Nephron progenitor cell (in vitro differentiated cells): ENCODE measurements around the gene RTN4RL1.
"Not testable (repeated sequence)": the region's sequence is repeated elsewhere in the genome, so short reads cannot be mapped to it uniquely, and the experiment has no call there.

ENCODE experiments used
- DNase-seq: peaks from one replicate; pipeline ENCODE4 v3.0.0; 2021
- H3K27ac Mint-ChIP-seq: 2 replicates; pipeline ENCODE4 v1.8.0; 2021; ENCODE audit warnings: mild to moderate bottlenecking, moderate library complexity, mixed read lengths
- H3K27me3 Mint-ChIP-seq: 2 replicates; pipeline ENCODE4 v1.8.0; 2021; ENCODE audit warnings: mild to moderate bottlenecking, low read depth, mixed read lengths; ENCODE audit not compliant: poor library complexity
- H3K36me3 Mint-ChIP-seq: 2 replicates; pipeline ENCODE4 v1.8.0; 2021; ENCODE audit warnings: low read depth, mixed read lengths
- H3K4me1 Mint-ChIP-seq: 2 replicates; pipeline ENCODE4 v1.8.0; 2021; ENCODE audit warnings: mixed read lengths
- H3K4me3 Mint-ChIP-seq: 2 replicates; pipeline ENCODE4 v1.8.0; 2021; ENCODE audit warnings: mild to moderate bottlenecking, moderate library complexity, mixed read lengths
- H3K9me3 Mint-ChIP-seq: 2 replicates; pipeline ENCODE4 v1.8.0; 2021; ENCODE audit warnings: mild to moderate bottlenecking, moderate library complexity, mixed read lengths
- TF ChIP-seq, protein P1 (sequence below): fragments of 200-600 bp; sonication (generic); IDR thresholded peaks from 2 replicates; pipeline ENCODE4 v1.5.0; 2021; ENCODE audit warnings: antibody characterized with exemption

Gene RTN4RL1

DNA sequence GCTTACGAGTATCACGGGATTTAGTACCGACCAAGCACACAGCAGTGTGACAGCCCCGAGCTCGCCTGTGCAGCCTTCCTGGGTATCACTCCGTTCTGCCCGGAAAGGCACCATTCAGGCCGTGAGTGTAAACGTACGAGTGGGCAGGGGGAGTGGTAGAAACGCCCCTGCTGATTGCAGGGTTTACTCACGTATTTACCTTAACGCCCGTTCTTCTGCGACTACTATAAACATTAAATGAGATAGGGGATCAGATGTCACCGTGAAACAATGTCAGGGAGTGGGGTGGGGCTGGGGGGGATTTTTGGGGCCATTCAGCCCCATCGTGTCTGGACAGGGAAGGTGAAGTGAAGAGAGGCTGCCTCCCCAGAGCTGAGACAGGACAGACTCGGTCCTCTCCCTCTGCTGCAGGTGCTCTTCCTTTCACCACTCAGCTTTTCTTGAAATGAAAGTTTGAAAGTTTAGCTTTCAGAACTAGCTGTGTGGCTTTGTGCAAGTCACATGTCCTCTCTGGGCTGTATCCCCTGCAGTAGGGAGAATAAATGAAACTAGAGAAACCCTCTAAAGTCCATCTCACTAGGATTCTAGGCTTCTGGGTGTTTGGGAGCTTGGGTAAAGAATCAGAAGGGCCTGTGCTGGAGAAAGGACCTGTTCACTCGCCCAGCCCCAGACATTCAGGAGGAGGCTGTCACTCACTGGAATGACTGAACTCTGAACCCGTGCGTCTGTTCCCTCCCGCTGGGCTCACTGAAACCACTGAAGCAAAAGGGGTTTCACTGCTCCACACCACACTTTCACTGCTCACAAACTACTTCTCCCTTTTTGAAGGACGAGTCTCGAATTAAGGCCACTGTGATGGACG is 128.7 kb downstream of the RTN4RL1 start:
- H3K9me3 Mint-ChIP-seq, result no peaks in the 10 kb centered on the region
- H3K27me3 Mint-ChIP-seq, result no peaks in the 10 kb centered on the region
- no peak for DNase-seq
- peaks cover 56% of the 10 kb centered on the region for H3K4me1 Mint-ChIP-seq
- TF ChIP-seq, protein P1, sequence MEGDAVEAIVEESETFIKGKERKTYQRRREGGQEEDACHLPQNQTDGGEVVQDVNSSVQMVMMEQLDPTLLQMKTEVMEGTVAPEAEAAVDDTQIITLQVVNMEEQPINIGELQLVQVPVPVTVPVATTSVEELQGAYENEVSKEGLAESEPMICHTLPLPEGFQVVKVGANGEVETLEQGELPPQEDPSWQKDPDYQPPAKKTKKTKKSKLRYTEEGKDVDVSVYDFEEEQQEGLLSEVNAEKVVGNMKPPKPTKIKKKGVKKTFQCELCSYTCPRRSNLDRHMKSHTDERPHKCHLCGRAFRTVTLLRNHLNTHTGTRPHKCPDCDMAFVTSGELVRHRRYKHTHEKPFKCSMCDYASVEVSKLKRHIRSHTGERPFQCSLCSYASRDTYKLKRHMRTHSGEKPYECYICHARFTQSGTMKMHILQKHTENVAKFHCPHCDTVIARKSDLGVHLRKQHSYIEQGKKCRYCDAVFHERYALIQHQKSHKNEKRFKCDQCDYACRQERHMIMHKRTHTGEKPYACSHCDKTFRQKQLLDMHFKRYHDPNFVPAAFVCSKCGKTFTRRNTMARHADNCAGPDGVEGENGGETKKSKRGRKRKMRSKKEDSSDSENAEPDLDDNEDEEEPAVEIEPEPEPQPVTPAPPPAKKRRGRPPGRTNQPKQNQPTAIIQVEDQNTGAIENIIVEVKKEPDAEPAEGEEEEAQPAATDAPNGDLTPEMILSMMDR, result no peak
- H3K27ac Mint-ChIP-seq, result peak overlapping the region; percentile 30
- peaks cover 56% of the 10 kb centered on the region for H3K36me3 Mint-ChIP-seq
- H3K4me3 Mint-ChIP-seq, result no peak overlapping the region

DNA sequence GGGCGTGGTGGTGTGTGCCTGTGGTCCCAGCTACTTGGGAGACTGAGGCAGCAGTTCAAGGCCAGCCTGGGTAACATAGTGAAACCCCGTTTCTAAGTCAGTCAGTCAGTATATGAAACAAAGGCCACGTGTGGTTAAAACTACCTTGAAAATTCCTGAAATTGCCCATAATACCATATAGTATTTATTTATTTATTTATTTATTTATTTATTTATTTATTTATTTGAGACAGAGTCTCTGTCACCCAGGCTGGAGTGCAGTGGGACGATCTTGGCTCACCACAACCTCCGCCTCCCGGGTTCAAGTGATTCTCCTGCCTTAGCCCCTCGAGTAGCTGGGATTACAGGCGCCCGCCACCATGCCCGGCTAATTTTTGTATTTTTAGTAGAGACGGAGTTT is 129.7 kb downstream of the RTN4RL1 start:
- not testable (repeated sequence) for H3K9me3 Mint-ChIP-seq, H3K27ac Mint-ChIP-seq, H3K4me3 Mint-ChIP-seq, H3K27me3 Mint-ChIP-seq, DNase-seq
- Mint-ChIP-seq H3K36me3 (peaks cover 65% of the 10 kb centered on the region), H3K4me1 (peaks cover 64% of the 10 kb centered on the region)

DNA sequence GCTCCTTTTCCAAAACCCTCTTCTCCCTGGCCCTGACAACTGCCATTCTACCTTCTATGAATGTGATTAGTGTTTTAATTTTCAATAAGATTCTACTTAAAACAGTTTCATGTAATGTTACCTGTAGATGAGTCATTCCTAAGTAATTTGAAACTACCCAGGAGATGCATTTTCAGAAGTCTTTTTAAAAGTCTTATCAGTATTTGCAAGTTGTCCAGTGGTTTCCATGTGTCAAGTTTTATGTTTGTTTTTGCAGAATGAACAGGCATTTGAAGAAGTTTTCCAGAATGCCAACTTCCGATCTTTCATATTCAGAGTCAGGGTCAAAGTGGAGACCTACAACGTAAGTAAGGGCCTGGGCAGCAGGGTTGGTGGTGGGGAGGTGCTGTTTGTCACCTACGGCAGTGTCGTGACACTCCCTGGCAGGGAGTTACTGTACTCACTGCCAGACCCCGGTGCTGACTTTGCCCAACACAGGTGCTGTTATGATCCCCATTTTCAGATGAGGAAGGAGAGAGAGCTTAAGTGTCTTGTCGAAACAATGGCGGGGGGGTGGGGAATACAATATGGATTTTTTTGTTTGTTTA is 130.3 kb downstream of the RTN4RL1 start:
- TF ChIP-seq, protein P1, result no peak
- H3K9me3 Mint-ChIP-seq, result no peaks in the 10 kb centered on the region
- H3K27ac Mint-ChIP-seq, result no peak overlapping the region
- no peak for DNase-seq
- H3K27me3 Mint-ChIP-seq, result no peaks in the 10 kb centered on the region
- peaks cover 64% of the 10 kb centered on the region for H3K4me1 Mint-ChIP-seq
- peaks cover 68% of the 10 kb centered on the region for H3K36me3 Mint-ChIP-seq
- no peak overlapping the region for H3K4me3 Mint-ChIP-seq

DNA sequence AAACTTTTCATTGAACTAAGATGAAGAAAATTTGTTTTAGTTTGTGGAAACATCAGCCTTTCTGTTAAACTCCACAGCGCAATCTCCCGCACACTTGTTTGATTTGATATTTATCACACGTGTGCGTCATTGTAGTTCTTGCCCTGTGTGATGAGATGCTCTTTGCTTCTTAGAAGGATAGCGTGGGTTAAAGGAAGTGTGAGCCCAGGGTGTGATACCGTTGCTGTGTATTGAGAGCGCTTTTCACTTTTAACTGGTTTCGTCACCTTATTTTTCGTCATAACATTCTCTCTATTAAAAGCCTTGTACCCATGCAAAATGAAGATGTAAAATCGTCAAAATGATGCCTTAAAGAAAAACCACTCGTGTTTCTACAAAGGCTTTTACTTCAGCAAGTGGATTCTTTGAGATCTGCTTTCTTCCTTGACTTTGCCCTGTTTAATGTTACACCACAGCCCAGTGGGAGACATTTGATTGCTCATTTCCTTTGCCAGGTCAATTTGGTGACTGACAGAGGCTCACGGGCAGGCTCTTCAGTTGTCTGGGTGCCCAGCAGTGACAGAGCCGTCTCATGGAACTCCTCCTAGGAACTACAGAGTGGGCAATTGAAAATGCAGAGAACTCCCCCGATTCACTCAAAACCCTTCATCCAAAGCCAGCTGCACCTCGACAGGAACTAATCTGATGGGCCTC is 134.2 kb downstream of the RTN4RL1 start:
- peaks cover 80% of the 10 kb centered on the region for H3K36me3 Mint-ChIP-seq
- H3K27me3 Mint-ChIP-seq, result no peaks in the 10 kb centered on the region

DNA sequence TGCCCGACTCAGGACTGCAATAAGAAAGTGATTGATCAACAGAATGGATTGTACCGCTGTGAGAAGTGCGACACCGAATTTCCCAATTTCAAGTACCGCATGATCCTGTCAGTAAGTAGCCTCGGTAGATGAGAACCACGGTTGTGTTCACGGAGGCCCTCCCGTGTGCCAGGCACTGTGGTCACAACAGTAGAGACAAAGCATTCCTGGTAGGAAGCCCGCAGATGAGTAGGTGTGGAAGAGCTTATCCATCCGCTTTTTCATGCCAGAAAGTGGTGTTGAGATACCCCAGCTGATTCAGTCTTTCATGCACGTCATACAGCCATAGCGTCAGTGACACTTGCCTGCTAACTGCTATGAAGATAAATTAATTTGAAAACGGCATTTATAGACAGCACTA is 136.4 kb downstream of the RTN4RL1 start:
- Mint-ChIP-seq H3K36me3 (peaks cover 87% of the 10 kb centered on the region), H3K9me3 (peaks cover 16% of the 10 kb centered on the region), H3K4me1 (peaks cover 18% of the 10 kb centered on the region), H3K27me3 (no peaks in the 10 kb centered on the region), H3K27ac (peak overlapping the region; percentile 69), H3K4me3 (no peak overlapping the region)
- no peak for DNase-seq
- TF ChIP-seq, protein P1, result no peak

More for the DNA sequence above, 134.2 kb downstream of the RTN4RL1 start:
- Mint-ChIP-seq H3K4me3 (no peak overlapping the region), H3K27ac (peak overlapping the region; percentile 97), H3K9me3 (peaks cover 6% of the 10 kb centered on the region), H3K4me1 (peaks cover 27% of the 10 kb centered on the region)
- DNase-seq, result no peak
- TF ChIP-seq, protein P1, result no peak
